ENCODE results near the gene CEACAM20. TPM values are rescaled to one million over a fixed set of nuclear protein-coding genes. Genes with fewer than 3 reads are reported as not detected.

The CEACAM20 gene
- total RNA-seq, 3 donors from 2014 or later = not detected

- Mint-ChIP-seq H3K9me3 (peaks cover 15% of the 10 kb centered on the region), H3K4me3 (no peak overlapping the region), H3K36me3 (ENCODE audit: insufficient read depth) (no peaks in the 10 kb centered on the region), H3K27me3 (ENCODE audit: low read depth) (peaks cover 20% of the 10 kb centered on the region), H3K4me1 (ENCODE audit: low read depth) (no peaks in the 10 kb centered on the region)
- DNase-seq = no peak
- no peak for ATAC-seq
Observed at GRCh38 chr19:44530777-44531176, 1.3 kb upstream of the CEACAM20 start.

GRCh38 chr19:44527554-44527953, 1.9 kb downstream of the CEACAM20 start:
- Mint-ChIP-seq H3K27me3 (ENCODE audit: low read depth) (peaks cover 16% of the 10 kb centered on the region), H3K9me3 (peaks cover 9% of the 10 kb centered on the region), H3K36me3 (ENCODE audit: insufficient read depth) (no peaks in the 10 kb centered on the region), H3K4me1 (ENCODE audit: low read depth) (no peaks in the 10 kb centered on the region), H3K4me3 (no peak overlapping the region)
- DNase-seq = no peak
- ATAC-seq = no peak

- no peaks in the 10 kb centered on the region for H3K4me1 Mint-ChIP-seq (ENCODE audit: low read depth)
- ATAC-seq = no peak
- H3K4me3 Mint-ChIP-seq = no peak overlapping the region
- peaks cover 10% of the 10 kb centered on the region for H3K27me3 Mint-ChIP-seq (ENCODE audit: low read depth)
- no peak for DNase-seq
- peaks cover 9% of the 10 kb centered on the region for H3K9me3 Mint-ChIP-seq
- no peaks in the 10 kb centered on the region for H3K36me3 Mint-ChIP-seq (ENCODE audit: insufficient read depth)
Observed at GRCh38 chr19:44525721-44526430, 3.6 kb downstream of the CEACAM20 start.

GRCh38 chr19:44521370-44521769, 8.1 kb downstream of the CEACAM20 start:
- peaks cover 1% of the 10 kb centered on the region for H3K27me3 Mint-ChIP-seq (ENCODE audit: low read depth)
- H3K9me3 Mint-ChIP-seq = peaks cover 7% of the 10 kb centered on the region
- no peaks in the 10 kb centered on the region for H3K36me3 Mint-ChIP-seq (ENCODE audit: insufficient read depth)
- H3K4me1 Mint-ChIP-seq (ENCODE audit: low read depth) = no peaks in the 10 kb centered on the region
- no peak overlapping the region for H3K4me3 Mint-ChIP-seq
- DNase-seq (no peak), ATAC-seq (no peak)

- H3K27me3 Mint-ChIP-seq (ENCODE audit: low read depth) = peaks cover 2% of the 10 kb centered on the region
- no peak for DNase-seq
- no peak overlapping the region for H3K4me3 Mint-ChIP-seq
- no peak for ATAC-seq
- no peaks in the 10 kb centered on the region for H3K4me1 Mint-ChIP-seq (ENCODE audit: low read depth)
- H3K36me3 Mint-ChIP-seq (ENCODE audit: insufficient read depth) = no peaks in the 10 kb centered on the region
- H3K9me3 Mint-ChIP-seq = peaks cover 6% of the 10 kb centered on the region
Observed at GRCh38 chr19:44517146-44517545, 12.3 kb downstream of the CEACAM20 start.

GRCh38 chr19:44515907-44516306, 13.6 kb downstream of the CEACAM20 start:
- H3K27me3 Mint-ChIP-seq (ENCODE audit: low read depth) = peaks cover 6% of the 10 kb centered on the region
- no peaks in the 10 kb centered on the region for H3K4me1 Mint-ChIP-seq (ENCODE audit: low read depth)
- peaks cover 13% of the 10 kb centered on the region for H3K9me3 Mint-ChIP-seq
- ATAC-seq (no peak), DNase-seq (no peak)
- H3K36me3 Mint-ChIP-seq (ENCODE audit: insufficient read depth) = no peaks in the 10 kb centered on the region
- no peak overlapping the region for H3K4me3 Mint-ChIP-seq

- ATAC-seq = no peak
- no peak for DNase-seq
- no peaks in the 10 kb centered on the region for H3K4me1 Mint-ChIP-seq (ENCODE audit: low read depth)
- peaks cover 19% of the 10 kb centered on the region for H3K9me3 Mint-ChIP-seq
- H3K27me3 Mint-ChIP-seq (ENCODE audit: low read depth) = peaks cover 11% of the 10 kb centered on the region
- H3K36me3 Mint-ChIP-seq (ENCODE audit: insufficient read depth) = no peaks in the 10 kb centered on the region
- no peak overlapping the region for H3K4me3 Mint-ChIP-seq
Observed at GRCh38 chr19:44515031-44515430, 14.4 kb downstream of the CEACAM20 start.

- H3K36me3 Mint-ChIP-seq (ENCODE audit: insufficient read depth) = no peaks in the 10 kb centered on the region
- H3K9me3 Mint-ChIP-seq = peaks cover 33% of the 10 kb centered on the region
- no peak overlapping the region for H3K4me3 Mint-ChIP-seq
- DNase-seq = no peak
- H3K27me3 Mint-ChIP-seq (ENCODE audit: low read depth) = peaks cover 29% of the 10 kb centered on the region
- H3K4me1 Mint-ChIP-seq (ENCODE audit: low read depth) = no peaks in the 10 kb centered on the region
- ATAC-seq = no peak
Observed at GRCh38 chr19:44512326-44513298, 16.9 kb downstream of the CEACAM20 start.

- no peaks in the 10 kb centered on the region for H3K4me1 Mint-ChIP-seq (ENCODE audit: low read depth)
- peaks cover 45% of the 10 kb centered on the region for H3K9me3 Mint-ChIP-seq
- DNase-seq = no peak
- H3K36me3 Mint-ChIP-seq (ENCODE audit: insufficient read depth) = peaks cover 2% of the 10 kb centered on the region
- no peak overlapping the region for H3K4me3 Mint-ChIP-seq
- no peak for ATAC-seq
- H3K27me3 Mint-ChIP-seq (ENCODE audit: low read depth) = peaks cover 49% of the 10 kb centered on the region
Observed at GRCh38 chr19:44509478-44509877, 20.0 kb downstream of the CEACAM20 start.

GRCh38 chr19:44499962-44500949, 29.2 kb downstream of the CEACAM20 start, which contains the start of gene ZNF180:
ZNF180 (minus strand) TSS chr19:44500522; CDS start chr19:44497334, 3,188 bp downstream.
- H3K4me3 Mint-ChIP-seq = peak within 1 kb of the TSS; percentile 93
- peaks cover 12% of the 10 kb centered on the region for H3K27me3 Mint-ChIP-seq (ENCODE audit: low read depth)
- H3K9me3 Mint-ChIP-seq = peaks cover 58% of the 10 kb centered on the region
- peaks cover 29% of the 10 kb centered on the region for H3K4me1 Mint-ChIP-seq (ENCODE audit: low read depth)
- H3K36me3 Mint-ChIP-seq (ENCODE audit: insufficient read depth) = peaks cover 47% of the 10 kb centered on the region
- peak; percentile 90 to 92 for ATAC-seq
- DNase-seq = peak; percentile 94

- peaks cover 59% of the 10 kb centered on the region for H3K9me3 Mint-ChIP-seq
- H3K4me3 Mint-ChIP-seq = peak overlapping the region; percentile 93
- ATAC-seq (no peak), DNase-seq (no peak)
- H3K4me1 Mint-ChIP-seq (ENCODE audit: low read depth) = peaks cover 29% of the 10 kb centered on the region
- peaks cover 54% of the 10 kb centered on the region for H3K36me3 Mint-ChIP-seq (ENCODE audit: insufficient read depth)
- peaks cover 7% of the 10 kb centered on the region for H3K27me3 Mint-ChIP-seq (ENCODE audit: low read depth)
Observed at GRCh38 chr19:44499559-44499958, 29.9 kb downstream of the CEACAM20 start.

- no peak for DNase-seq
- H3K4me3 Mint-ChIP-seq = peak overlapping the region; percentile 93
- H3K36me3 Mint-ChIP-seq (ENCODE audit: insufficient read depth) = peaks cover 60% of the 10 kb centered on the region
- peaks cover 4% of the 10 kb centered on the region for H3K27me3 Mint-ChIP-seq (ENCODE audit: low read depth)
- ATAC-seq = no peak
- peaks cover 29% of the 10 kb centered on the region for H3K4me1 Mint-ChIP-seq (ENCODE audit: low read depth)
- H3K9me3 Mint-ChIP-seq = peaks cover 58% of the 10 kb centered on the region
Observed at GRCh38 chr19:44498988-44499387, 30.5 kb downstream of the CEACAM20 start.

GRCh38 chr19:44496711-44497110, 32.8 kb downstream of the CEACAM20 start:
- DNase-seq (no peak), ATAC-seq (no peak)
- peaks cover 80% of the 10 kb centered on the region for H3K36me3 Mint-ChIP-seq (ENCODE audit: insufficient read depth)
- H3K4me3 Mint-ChIP-seq = no peak overlapping the region
- no peaks in the 10 kb centered on the region for H3K27me3 Mint-ChIP-seq (ENCODE audit: low read depth)
- peaks cover 29% of the 10 kb centered on the region for H3K4me1 Mint-ChIP-seq (ENCODE audit: low read depth)
- H3K9me3 Mint-ChIP-seq = peaks cover 63% of the 10 kb centered on the region
